ENCODE measurements around the gene CDCA3. TPM values are rescaled to one million over a fixed set of nuclear protein-coding genes. Genes with fewer than 3 reads are reported as not detected.

Gene CDCA3
- total and polyA plus RNA-seq, 2 of the 13 experiments (the other 11 are each of a cell fraction or from before 2014, with no cell fraction given) = 32.7 to 56.5 TPM

- TF ChIP-seq MTF2 (CRISPR knock-in tag; IDR thresholded peaks at IDR 0.05; ENCODE audit: borderline replicate concordance) (no peak), POGZ (CRISPR knock-in tag; IDR thresholded peaks at IDR 0.05) (0 out of 2 replicates have a peak, but pooled peaks have one; percentile 5), ARNT2 (CRISPR knock-in tag; IDR thresholded peaks at IDR 0.05; ENCODE audit: low read depth) (no peak), FOXA3 (CRISPR knock-in tag; IDR thresholded peaks at IDR 0.05) (no peak), HOMEZ (CRISPR knock-in tag; IDR thresholded peaks at IDR 0.05; ENCODE audit: low read depth) (no peak), ZNF441 (CRISPR knock-in tag; IDR thresholded peaks at IDR 0.05; ENCODE audit: borderline replicate concordance) (no peak), IKZF5 (CRISPR knock-in tag; IDR thresholded peaks at IDR 0.05) (no peak), ZNF350 (CRISPR knock-in tag; IDR thresholded peaks at IDR 0.05; ENCODE audit: borderline replicate concordance, low read depth) (0 out of 2 replicates have a peak, but pooled peaks have one; percentile 7), MTF1 (CRISPR knock-in tag; IDR thresholded peaks at IDR 0.05) (no peak), ZNF766 (CRISPR knock-in tag; IDR thresholded peaks at IDR 0.05; ENCODE audit: borderline replicate concordance) (no peak), ZNF720 (CRISPR knock-in tag; IDR thresholded peaks at IDR 0.05) (no peak), ZMYM3 (CRISPR knock-in tag; IDR thresholded peaks at IDR 0.05) (peak; percentile 72; the same call in 1 of the 2 replicates)
Observed at GRCh38 chr12:6891646-6892001, 40.5 kb upstream of the CDCA3 start (continued).

Data from HepG2 (cell line).